ENCODE data around the gene GOSR1.
"Not testable (repeated sequence)": the region's sequence is repeated elsewhere in the genome, so short reads cannot be mapped to it uniquely, and the experiment has no call there.

GRCh38 chr17:30549181-30549580, 72.0 kb downstream of the GOSR1 start:
- not testable (repeated sequence) for TF ChIP-seq CTCF (conservative IDR thresholded peaks at IDR 0.05); ZFX (IDR thresholded peaks at IDR 0.05)

Measured in C4-2B (cell line).